CMK (cell line): ENCODE measurements around the gene ITM2B.
"Not testable (repeated sequence)": the region's sequence is repeated elsewhere in the genome, so short reads cannot be mapped to it uniquely, and the experiment has no call there.

ENCODE experiments used
- DNase-seq: peaks from one replicate; pipeline ENCODE4 v3.0.0-alpha.2; 2010; ENCODE audit warnings: low read depth

The ITM2B gene

DNA sequence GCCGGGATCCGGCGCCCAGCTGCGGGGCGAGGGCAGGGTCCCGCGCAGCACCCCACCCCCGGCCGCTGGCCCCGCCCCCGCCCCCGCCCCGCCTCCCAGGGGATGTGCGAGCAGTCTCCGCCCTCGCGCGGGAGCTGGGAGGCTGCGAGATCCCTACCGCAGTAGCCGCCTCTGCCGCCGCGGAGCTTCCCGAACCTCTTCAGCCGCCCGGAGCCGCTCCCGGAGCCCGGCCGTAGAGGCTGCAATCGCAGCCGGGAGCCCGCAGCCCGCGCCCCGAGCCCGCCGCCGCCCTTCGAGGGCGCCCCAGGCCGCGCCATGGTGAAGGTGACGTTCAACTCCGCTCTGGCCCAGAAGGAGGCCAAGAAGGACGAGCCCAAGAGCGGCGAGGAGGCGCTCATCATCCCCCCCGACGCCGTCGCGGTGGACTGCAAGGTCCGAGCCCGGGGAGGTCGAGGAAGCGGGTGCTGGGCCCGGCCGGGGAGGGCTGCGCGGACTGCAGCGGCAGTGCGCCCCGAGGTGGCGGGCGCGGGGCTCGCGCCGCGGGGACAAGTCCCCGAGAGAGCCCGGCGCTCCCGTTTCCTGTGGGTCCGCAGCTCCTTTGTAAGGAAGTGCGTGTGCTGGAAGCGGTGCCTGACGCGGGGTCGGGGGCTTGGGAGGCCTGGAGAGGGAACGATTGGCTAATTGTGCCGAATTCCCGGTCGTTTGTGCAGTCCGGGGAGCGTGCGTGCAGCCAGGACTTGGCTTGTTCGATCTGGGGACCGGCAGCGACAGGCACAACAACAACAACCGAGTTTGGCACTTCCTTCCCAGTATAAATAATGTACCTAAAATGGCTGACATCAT lies at the start of gene ITM2B:
TSS of gene ITM2B (plus strand) at position 161 of the 843 bp plus-strand sequence. CDS start at position 316, 155 bp downstream.
- peak; percentile 25 for DNase-seq

DNA sequence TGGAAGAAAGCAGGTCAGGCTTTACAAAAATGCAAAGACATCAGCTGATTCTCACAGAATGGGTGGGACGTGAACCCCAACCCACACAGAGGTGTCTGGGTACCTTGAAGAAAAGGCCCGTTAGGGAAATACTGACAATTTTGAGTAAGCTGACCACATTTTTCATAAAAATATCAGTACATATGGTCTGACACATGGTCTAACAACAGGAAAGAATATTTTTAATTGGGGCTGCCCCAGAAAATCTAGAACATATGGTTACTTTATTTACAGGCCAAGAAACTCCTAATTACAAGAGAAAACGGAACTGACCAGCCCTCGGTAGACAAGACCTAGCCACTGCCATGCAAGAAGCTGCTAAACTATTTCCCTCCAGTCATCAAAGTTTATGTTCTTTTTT lies 48.7 kb upstream of the ITM2B start:
- DNase-seq = no peak

DNA sequence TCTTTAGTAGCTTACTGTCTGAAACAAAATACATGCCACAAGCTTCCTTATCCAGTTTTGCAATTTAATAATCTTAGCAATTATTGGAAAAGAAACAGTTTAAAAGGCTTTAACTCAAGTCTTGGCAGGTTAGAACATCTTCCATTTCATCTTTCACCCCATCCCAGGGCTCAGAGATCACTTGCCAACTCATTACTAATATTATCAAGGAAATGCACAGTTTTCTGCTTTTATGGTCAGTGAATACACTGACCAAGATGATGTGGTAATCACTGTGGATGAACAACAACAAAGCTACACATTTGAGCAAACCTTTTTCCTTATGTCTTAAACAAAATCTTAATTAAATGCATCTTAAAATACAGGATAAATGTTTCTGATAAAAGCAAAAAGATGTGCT lies 48.0 kb upstream of the ITM2B start:
- no peak for DNase-seq

DNA sequence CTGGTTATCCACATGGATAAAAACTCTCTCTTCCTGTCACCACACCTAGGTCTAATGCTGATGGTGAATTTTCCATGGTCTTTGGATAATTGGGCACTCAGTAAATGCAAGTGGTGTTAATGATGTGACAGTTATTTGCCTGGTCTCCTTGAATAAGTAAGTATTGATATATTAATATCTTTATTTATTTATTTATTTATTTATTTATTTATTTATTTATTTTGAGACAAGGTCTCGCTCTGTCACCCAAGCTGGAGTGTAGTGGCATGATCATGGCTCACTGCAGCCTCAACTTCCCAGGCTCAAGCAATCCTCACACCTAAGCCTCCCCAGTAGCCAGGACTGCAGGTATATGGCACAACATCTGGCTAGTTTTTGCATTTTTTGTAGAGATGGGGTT lies 46.3 kb upstream of the ITM2B start:
- DNase-seq = no peak

DNA sequence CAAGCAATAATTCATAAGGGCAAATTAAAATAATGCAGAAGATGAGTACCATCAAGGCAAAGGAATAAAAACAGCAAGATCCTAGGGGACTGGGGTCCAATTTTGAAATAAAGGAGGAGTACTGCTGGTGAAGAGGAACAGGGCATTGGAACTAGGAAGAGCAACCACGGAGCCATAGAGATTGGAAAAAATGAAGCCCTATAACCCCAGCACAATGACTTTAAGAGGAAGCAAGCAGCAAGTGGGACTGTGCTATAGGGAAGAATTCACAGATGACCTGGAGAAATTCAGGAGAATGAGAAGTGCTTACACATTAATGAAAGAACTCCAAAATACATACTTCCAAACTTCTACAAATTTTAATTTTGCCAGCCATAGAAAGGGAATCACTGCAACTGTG lies 44.9 kb upstream of the ITM2B start:
- DNase-seq = no peak

DNA sequence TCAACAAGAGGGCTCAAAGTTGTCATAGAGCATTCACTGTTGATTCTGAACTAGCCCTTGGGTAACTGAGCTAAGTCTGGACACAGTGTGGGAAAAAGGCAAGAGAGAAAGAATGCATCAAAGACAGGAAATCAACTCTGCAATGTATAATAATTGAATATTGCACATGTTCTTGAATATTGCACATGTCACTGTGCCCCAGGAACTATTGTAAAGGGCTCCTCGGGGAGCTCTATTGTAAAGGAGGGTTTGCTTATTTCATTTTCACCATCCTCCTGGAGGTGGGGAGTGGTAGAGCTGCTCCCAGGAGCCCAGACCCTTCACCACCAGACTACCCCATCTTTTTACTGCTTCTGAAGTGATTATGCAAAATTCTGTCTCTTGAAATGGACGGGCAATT lies 44.4 kb upstream of the ITM2B start:
- no peak for DNase-seq

DNA sequence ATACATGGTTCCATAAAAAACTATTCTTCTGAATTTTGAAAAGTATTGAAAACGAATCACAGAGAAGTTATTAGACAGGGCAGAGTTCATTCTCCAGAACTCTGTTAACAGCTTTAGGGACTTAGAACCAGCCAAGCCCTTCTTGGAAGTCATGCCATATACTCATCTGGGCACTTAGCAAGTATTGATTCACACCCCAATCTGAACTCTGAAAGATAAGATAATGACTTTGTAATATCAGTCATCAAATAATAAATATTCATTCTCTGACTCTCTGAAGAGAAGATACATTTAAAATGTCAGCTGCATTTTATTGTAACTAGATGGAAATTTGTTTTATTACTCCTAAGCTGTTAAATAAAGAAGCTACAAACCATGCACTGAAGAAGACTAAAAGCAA lies 43.8 kb upstream of the ITM2B start:
- no peak for DNase-seq

DNA sequence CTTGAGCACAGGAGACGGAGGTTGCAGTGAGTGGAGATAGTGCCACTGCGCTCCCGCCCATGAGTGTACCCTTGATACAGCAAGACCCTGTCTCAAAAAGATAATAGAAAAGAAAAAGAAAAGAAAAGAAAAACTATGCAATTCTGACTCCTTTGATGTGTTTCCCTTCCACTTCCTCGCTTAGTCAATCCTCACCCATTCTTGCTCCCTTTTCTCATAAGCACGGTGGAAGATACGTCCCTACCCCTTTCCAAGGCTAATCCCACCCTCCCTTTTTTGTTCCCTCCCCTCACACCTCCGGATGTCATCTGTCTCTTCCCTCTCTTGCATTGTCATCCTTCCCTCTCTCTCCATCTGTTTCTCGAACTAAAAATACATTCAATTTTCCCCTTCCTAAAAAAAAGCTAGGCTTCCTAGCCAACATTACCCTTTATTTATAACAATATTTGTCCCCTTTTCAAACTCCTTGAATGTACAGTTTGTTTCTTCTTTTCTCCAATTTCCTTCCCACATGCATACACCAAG lies 40.5 kb upstream of the ITM2B start:
- no peak for DNase-seq

DNA sequence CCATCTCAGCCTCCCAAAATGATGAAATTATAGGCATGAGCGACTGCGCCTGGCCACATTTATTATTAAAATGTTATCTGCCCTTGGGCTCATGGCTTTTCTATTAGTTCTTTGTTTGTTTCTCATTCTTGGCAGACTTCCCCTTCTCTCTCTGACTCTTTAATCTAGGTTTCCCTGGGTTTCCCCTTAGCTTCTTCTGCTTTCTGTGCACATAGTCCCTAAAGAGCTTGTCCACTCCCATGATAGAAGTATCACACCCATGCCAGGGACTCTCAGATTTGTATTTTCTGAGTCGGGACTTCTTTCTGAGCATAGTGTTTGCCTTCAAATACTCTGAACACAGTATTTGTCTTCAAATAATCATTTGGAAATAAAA lies 38.6 kb upstream of the ITM2B start:
- DNase-seq = peak; percentile 29

DNA sequence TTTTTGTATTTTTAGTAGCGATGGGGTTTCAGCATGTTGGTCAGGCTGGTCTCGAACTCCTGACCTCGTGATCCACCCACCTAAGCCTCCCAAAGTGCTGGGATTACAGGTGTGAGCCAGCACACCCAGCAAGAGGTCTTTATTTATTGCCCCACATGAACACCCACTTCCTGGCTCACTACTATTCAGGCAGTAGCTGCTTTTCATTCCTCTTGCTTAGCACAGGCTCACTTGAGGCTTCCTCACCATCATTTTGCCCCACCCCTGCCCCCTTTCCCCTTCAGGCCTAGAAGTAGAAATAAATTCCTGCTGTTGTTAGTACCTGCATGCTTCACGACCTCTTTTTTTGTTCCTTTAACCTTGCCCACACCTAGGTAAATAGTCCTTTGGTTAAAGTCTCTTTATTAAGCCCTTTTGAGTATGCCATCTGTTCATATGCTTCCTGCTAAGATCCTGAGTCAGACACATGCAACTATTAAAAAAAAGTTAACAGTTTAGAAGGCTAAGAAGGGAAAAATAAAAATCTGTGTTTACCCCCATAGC lies 33.5 kb upstream of the ITM2B start:
- DNase-seq = no peak

DNA sequence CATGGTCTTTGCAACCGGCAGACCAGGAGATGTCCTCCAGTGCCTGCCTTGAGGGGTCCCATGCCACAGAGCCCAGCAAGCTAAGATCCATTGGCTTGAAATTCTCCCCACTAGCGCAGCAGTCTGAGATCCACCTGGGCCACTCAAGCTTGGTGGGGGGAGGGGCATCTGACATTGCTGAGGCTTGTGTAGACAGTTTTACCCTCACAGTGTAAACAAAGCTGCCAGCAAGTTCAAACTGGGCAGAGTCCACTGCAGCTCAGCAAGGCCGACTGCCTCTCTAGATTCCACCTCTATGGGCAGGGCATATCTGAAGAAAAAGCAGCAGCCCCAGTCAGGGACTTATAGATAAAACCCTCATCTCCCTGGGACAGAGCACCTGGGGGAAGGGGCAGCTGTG lies 32.0 kb upstream of the ITM2B start:
- no peak for DNase-seq

DNA sequence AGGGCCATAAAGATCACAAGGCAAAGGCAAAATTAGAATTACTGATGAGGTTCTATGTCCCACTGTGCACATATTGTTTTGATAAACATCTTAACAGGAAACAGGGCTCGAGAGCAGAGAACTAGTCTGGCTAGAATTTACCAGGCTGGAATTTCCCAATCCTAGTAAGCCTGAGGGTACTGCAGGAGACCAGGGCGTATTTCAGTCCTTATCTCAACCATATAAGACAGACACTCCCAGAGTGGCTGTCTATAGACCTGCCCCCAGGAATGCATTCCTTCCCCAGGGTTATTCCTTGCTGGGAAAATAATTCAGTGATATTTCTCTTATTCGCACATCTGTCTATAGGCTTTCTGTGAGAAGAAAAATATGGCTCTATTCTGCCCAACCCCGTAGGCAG lies 25.8 kb upstream of the ITM2B start:
- DNase-seq = not testable (repeated sequence)

DNA sequence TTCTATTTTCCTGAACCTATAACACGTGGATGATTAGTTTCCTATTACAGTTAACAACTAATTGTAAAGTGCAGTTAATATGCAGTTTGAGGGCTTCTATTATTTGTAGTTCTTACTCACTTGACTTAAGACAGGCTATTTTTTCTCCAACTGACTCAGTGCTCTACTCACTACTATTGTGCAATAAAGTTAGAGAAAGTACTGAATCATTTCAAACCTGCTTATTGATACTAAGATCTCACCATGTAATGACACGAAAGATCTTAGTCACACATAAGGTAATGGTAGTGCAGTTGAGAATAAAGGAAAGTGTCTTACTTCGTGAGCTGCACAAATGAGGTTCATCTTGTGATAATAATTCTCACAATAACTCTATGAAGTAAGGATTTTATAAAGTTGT lies 22.8 kb upstream of the ITM2B start:
- no peak for DNase-seq

DNA sequence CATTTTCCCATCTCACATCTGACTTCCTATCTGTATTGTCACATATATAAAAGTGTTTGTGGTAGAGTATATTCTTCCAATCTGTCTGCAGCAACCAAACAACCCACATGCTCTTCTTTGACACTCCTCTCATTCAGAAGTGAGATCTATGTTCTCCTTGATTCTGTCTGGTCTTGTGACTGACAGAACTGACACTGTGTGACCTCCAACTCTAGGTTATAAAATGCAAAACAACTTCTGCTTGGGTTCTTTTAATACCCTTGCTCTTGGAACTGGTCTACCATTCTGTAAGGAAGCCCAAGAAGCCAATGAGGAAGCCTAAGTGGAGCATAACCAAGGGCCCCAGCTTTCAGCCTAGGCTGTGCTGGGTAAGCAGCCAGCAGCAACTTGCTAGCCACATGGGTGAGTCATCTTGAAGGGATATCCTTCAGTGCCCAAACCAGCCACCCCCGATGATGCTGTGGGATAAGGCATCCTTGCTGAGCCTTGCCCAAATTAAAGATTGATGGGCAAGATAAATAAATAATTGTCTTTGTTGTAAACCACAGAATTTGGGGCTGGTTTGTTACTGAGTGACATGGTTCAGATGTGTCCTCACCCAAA lies 18.4 kb upstream of the ITM2B start:
- DNase-seq = no peak

DNA sequence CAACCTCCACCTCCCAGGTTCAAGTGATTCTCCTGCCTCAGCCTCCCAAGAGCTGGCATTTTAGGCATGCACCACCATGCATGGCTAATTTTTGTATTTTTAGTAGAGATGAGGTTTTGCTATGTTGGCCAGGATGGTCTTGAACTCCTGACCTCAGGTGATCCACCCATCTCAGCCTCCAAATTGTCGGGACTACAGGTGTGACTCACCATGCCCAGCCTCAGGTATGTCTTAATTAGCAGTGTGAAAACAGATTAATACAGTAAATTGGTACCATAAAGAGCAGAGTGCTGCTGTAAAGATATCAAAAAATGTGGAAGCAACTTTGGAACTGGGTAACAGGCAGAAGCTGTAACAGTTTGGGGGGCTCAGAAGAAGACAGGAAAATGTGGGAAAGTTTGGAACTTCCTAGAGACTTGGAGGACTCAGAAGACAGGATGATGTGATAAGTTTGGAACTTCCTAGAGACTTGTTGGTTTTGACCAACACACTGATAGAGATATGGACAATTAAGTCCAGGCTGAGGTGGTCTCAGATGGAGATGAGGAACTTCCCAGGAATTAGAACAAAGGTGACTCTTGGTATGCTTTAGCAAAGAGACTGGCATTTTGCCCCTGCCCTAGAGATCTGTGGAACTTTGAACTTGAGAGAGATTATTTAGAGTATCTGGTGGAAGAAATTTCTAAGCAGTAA lies 17.3 kb upstream of the ITM2B start:
- DNase-seq = not testable (repeated sequence)

DNA sequence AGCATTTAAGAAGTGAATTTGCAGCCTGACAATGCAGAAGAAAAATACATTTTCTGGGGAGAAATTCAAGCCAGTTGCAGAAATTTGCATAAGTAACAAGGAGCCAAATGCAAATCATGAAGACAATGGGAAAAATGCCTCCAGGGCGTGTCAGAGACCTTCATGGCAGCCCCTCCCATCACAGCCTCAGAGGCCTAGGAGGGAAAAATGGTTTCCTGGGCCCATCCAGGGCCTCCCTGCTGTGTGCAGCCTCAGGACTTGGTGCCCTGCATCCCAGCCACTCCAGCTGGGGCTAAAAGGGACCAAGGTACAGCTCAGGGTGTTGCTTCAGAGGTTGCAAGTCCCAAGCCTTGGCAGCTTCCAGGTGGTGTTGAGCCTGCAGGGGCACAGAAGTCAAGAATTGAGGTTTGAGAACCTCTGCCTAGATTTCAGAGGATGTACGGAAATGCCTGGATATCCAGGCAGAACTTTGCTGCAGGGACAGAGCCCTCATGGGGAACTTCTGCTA lies 16.7 kb upstream of the ITM2B start:
- DNase-seq = no peak

DNA sequence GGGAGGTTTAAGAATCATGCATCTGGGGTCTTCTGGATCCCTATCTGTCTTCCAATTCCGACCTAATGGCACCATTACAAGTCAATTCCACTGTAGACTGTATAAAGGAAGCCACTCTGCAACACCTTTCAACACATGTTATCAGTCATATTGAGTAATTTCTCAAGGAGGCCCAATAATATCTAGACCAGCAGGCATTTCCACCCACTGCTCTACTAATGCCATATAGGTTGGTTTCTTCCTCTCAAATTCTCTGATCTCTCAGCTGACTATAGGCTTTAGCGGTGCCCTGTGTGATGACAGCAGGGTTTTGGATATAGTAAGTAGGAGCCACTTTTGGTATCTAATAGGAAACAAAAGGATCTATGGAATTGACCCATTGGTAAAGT lies 12.4 kb upstream of the ITM2B start:
- DNase-seq = no peak

DNA sequence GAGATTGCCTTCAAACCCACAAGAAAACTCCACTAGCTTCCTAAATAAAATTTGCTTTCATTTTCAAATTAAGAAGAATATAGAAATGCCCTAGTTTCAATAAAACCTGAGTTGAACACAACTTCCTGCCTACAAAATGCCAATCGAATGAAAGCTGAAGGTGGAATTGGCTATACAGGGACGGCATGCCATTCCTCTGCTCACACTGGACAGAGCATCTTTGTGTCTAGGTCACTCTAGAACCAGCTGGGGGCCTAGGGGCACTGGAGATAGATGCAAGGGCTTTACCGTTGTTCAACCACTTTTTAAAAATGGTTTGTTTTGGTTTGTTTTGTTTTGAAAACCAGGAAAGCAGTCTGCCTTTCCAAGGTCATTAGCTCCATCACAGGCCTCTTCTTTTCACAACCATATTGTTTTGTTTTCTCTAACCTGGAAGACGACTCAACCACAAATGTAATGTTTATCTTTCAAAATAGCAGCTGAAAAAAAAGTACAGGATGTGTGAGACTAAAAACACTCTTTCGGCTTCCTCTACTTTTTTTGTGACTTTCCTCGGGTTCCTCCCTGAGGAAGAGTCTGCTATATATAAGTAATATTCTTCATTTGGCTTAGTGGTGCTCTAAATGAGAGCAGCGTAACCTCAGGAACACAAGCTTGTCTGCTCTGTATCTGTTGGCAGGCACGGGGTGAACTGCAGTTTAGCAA lies 11.9 kb upstream of the ITM2B start:
- DNase-seq = no peak

DNA sequence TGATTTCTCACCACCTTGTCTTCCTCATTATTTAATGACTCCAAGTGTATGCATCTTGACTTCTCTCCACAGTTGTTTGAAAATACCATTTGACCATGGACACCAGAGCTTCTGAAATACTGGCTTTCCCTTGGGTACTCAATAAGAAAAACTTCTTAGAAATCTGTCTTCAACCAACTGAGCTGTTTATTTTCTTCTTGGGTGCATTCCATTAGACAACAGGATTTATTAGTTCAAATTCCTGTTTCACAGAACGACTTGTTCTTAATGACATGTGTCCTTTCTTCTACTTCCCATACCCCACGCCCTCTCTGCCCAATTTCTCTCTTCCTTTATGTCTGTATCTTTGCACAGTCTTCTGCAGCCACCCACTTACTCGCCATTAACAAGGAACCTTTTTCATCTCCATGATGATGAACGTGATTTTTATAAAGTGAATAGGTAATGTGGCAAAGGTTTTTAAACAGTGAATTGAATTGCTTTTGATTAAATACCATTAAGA lies 11.3 kb upstream of the ITM2B start:
- no peak for DNase-seq

DNA sequence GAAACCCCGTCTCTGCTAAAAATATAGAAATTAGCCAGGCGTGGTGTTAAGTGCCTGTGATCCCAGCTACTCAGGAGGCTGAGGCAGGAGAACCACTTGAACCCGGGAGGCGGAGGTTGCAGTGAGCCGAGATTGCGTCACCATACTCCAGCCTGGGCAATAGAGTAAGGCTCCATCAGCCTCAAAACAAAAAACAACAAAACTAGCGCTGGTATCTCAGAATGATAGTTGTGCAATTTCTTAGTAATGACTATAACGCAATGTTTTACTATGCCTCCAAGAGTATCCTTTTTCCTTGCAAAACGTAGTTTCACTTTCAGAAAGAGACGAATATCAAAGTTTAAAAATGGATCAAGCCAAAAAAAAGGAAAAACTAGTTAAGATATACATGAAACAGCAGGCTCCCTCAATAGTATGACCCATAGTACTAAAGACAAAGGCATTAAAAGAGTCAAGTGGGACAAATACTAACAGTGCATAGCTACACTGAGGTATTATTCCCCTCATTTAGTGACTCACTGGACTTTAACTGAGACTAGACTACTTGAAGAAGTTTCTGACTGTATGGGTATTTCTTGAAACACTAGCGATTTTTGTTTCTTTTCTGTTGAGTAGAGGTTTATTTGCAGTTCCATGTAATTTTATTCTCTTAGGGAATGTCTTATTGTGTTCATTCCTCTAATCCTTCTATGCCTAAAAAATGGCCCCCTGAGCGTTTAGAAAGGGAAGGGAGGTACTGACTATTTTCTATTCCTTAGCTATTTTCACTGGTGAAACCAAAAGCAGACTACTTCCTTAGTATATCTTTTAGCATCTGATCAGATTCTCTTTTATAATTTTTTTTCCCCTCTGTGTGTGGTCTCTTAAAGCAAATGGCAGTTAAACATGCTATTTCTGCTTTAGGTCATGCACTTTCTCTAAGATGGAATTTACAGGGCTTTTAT lies 10.4 kb upstream of the ITM2B start:
- no peak for DNase-seq

DNA sequence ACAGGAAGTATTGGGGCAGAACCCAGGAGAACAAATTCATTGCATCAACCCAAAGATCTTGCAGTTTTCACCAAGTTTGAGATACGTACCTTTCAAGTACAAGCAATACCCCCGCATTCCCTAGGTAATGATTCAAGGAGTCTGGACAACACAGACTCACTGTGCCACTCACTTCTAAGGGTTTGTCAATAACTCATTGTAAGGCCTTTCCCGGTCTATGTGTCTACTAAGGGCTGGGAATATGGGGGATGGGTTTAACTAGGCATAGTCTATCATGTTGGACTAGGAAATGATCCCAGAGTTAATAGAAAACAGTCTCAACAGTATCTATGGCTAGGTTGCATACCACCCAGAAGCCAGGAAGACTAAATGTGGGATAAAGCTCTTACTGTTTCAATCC lies 8.3 kb upstream of the ITM2B start:
- DNase-seq = no peak
